HG02943 (cell line): Measurements from ENCODE around the gene TGM1.
A peak's percentile ranks its signal among the peaks of the same experiment; 100 is the strongest.

Experiments
- ATAC-seq: cut with Tn5 transposase; IDR thresholded peaks from one replicate; pipeline ENCODE4 v1.9.1; 2021; ENCODE audit warnings: mild to moderate bottlenecking, low read depth, moderate library complexity; ENCODE audit not compliant: unreplicated experiment

TGM1 gene

GRCh38 chr14:24262821-24263733, at the start of gene TGM1:
TGM1 (minus strand) TSS chr14:24263177; CDS start chr14:24262352, 825 bp downstream.
- no peak for ATAC-seq

- ATAC-seq: no peak
These were observed 49.0 kb upstream of the TGM1 start for GRCh38 chr14:24311837-24312615.

- peak; percentile 60 for ATAC-seq
These were observed 47.9 kb upstream of the TGM1 start, which contains the start of gene LTB4R for GRCh38 chr14:24310646-24311604. LTB4R (plus strand) TSS chr14:24311502; CDS start chr14:24315652, 4,150 bp downstream.

- no peak for ATAC-seq
These were observed 47.3 kb upstream of the TGM1 start for GRCh38 chr14:24310265-24310645.

GRCh38 chr14:24309538-24310264, 46.7 kb upstream of the TGM1 start, which contains the start of gene LTB4R2:
LTB4R2 (plus strand) TSS chr14:24310140; CDS start chr14:24310665, 525 bp downstream.
- no peak for ATAC-seq

GRCh38 chr14:24308342-24309124, 45.6 kb upstream of the TGM1 start:
- no peak for ATAC-seq

GRCh38 chr14:24307575-24308341, 44.8 kb upstream of the TGM1 start, which contains the start of gene CIDEB:
CIDEB (minus strand) TSS chr14:24307977; CDS start chr14:24307858, 119 bp downstream.
- ATAC-seq: no peak

- ATAC-seq: no peak
These were observed 44.2 kb upstream of the TGM1 start for GRCh38 chr14:24307156-24307574.

GRCh38 chr14:24304019-24304387, 41.0 kb upstream of the TGM1 start:
- ATAC-seq: no peak

GRCh38 chr14:24300326-24300980, 37.5 kb upstream of the TGM1 start:
- no peak for ATAC-seq

- peak; percentile 62 for ATAC-seq
These were observed 36.5 kb upstream of the TGM1 start, which contains the start of the genes DHRS1 and NOP9 for GRCh38 chr14:24299255-24300191. DHRS1 (minus strand) TSS chr14:24299780; CDS start chr14:24299106, 674 bp downstream. NOP9 (plus strand) TSS chr14:24299850; CDS start chr14:24299955, 105 bp downstream.

GRCh38 chr14:24298892-24299254, 35.9 kb upstream of the TGM1 start:
- ATAC-seq: no peak

GRCh38 chr14:24297190-24297964, 34.4 kb upstream of the TGM1 start:
- no peak for ATAC-seq

GRCh38 chr14:24296341-24297157, 33.6 kb upstream of the TGM1 start:
- ATAC-seq: no peak

- ATAC-seq: no peak
These were observed 30.5 kb upstream of the TGM1 start for GRCh38 chr14:24293525-24293924.
